Breast epithelium (tissue), 3 donors: ENCODE measurements around the gene PTPRCAP.

Source experiments
- CTCF ChIP-seq, 3 donors: fragments of 450-650 bp; IDR thresholded peaks; one replicate each; pipeline ENCODE4 v1.5.1; 2016 to 2017; ENCODE audit warnings: antibody characterized with exemption in 3 of 3, mild to moderate bottlenecking in 3 of 3, moderate library complexity in 3 of 3
- POLR2A ChIP-seq: fragments of 450-650 bp; IDR thresholded peaks from one replicate; pipeline ENCODE4 v1.6.1; 2016; ENCODE audit warnings: antibody characterized with exemption, mild to moderate bottlenecking, moderate library complexity

GRCh38 chr11:67423466-67423865 lies 14.0 kb downstream of the PTPRCAP start:
- TF ChIP-seq CTCF (IDR thresholded peaks at IDR 0.05) (no peak), POLR2A (no peak)
